AG20443 (cell line): ENCODE measurements around the gene FBXO34.

ENCODE experiments used
- DNase-seq: peaks from one replicate; pipeline ENCODE4 v3.0.0; 2012; ENCODE audit warnings: low spot score, mixed read lengths

Gene FBXO34

GRCh38 chr14:55272387-55272786 is 1.2 kb downstream of the FBXO34 start:
- no peak for DNase-seq

GRCh38 chr14:55272922-55273321 is 1.7 kb downstream of the FBXO34 start:
- DNase-seq = no peak

GRCh38 chr14:55274146-55274545 is 2.9 kb downstream of the FBXO34 start:
- no peak for DNase-seq

- DNase-seq = peak; percentile 24
Measured at GRCh38 chr14:55274751-55275150, 3.5 kb downstream of the FBXO34 start.

GRCh38 chr14:55276736-55277135 is 5.5 kb downstream of the FBXO34 start:
- DNase-seq = no peak

GRCh38 chr14:55277972-55278740 is 6.9 kb downstream of the FBXO34 start:
- no peak for DNase-seq

GRCh38 chr14:55279384-55279783 is 8.2 kb downstream of the FBXO34 start:
- no peak for DNase-seq

- DNase-seq = no peak
Measured at GRCh38 chr14:55281316-55281839, 10.2 kb downstream of the FBXO34 start.

GRCh38 chr14:55285048-55285652 is 13.9 kb downstream of the FBXO34 start:
- DNase-seq = no peak

- no peak for DNase-seq
Measured at GRCh38 chr14:55288439-55288838, 17.2 kb downstream of the FBXO34 start.

GRCh38 chr14:55291480-55292081 is 20.4 kb downstream of the FBXO34 start:
- DNase-seq = no peak

- DNase-seq = no peak
Measured at GRCh38 chr14:55294603-55295002, 23.4 kb downstream of the FBXO34 start.

GRCh38 chr14:55297611-55298499 is 26.6 kb downstream of the FBXO34 start:
- no peak for DNase-seq

GRCh38 chr14:55298500-55298822 is 27.2 kb downstream of the FBXO34 start:
- no peak for DNase-seq

GRCh38 chr14:55301437-55302121 is 30.4 kb downstream of the FBXO34 start:
- DNase-seq = peak; percentile 26

- no peak for DNase-seq
Measured at GRCh38 chr14:55302367-55303124, 31.3 kb downstream of the FBXO34 start.

GRCh38 chr14:55303125-55303499 is 31.9 kb downstream of the FBXO34 start:
- DNase-seq = no peak

- no peak for DNase-seq
Measured at GRCh38 chr14:55303691-55304145, 32.5 kb downstream of the FBXO34 start.

- no peak for DNase-seq
Measured at GRCh38 chr14:55306938-55307589, 35.8 kb downstream of the FBXO34 start.

- no peak for DNase-seq
Measured at GRCh38 chr14:55309154-55309553, 37.9 kb downstream of the FBXO34 start.
